GM18519 (cell line): ENCODE data around the gene C11orf98.
"Not testable (repeated sequence)": the region's sequence is repeated elsewhere in the genome, so short reads cannot be mapped to it uniquely, and the experiment has no call there.

Experiments used
- ATAC-seq: cut with Tn5 transposase; IDR thresholded peaks from one replicate; pipeline ENCODE4 v1.9.1; 2021; ENCODE audit warnings: mild to moderate bottlenecking, moderate library complexity; ENCODE audit not compliant: unreplicated experiment, low FRiP score

Gene C11orf98

GRCh38 chr11:62654297-62654696, 10.7 kb downstream of the C11orf98 start:
- ATAC-seq = no peak

- no peak for ATAC-seq
Measured at GRCh38 chr11:62652161-62653006, 12.6 kb downstream of the C11orf98 start.

- ATAC-seq = not testable (repeated sequence)
Measured at GRCh38 chr11:62650283-62650682, 14.7 kb downstream of the C11orf98 start.

- ATAC-seq = no peak
Measured at GRCh38 chr11:62649486-62649885, 15.5 kb downstream of the C11orf98 start.

- no peak for ATAC-seq
Measured at GRCh38 chr11:62648967-62649364, 16.0 kb downstream of the C11orf98 start.

- ATAC-seq = no peak
Measured at GRCh38 chr11:62648185-62648966, 16.6 kb downstream of the C11orf98 start.

GRCh38 chr11:62647609-62648005, 17.4 kb downstream of the C11orf98 start:
- ATAC-seq = no peak

- ATAC-seq = no peak
Measured at GRCh38 chr11:62646825-62647608, 18.0 kb downstream of the C11orf98 start.

GRCh38 chr11:62645946-62646824, 18.8 kb downstream of the C11orf98 start, which contains the start of gene GANAB:
Gene GANAB (minus strand): TSS chr11:62646613. CDS start chr11:62646599, 14 bp downstream.
- ATAC-seq = peak; percentile 74

- no peak for ATAC-seq
Measured at GRCh38 chr11:62645671-62645945, 19.4 kb downstream of the C11orf98 start.

- no peak for ATAC-seq
Measured at GRCh38 chr11:62644220-62644619, 20.8 kb downstream of the C11orf98 start.

- ATAC-seq = no peak
Measured at GRCh38 chr11:62632492-62632891, 32.5 kb downstream of the C11orf98 start.

GRCh38 chr11:62627713-62628112, 37.3 kb downstream of the C11orf98 start:
- ATAC-seq = no peak

- no peak for ATAC-seq
Measured at GRCh38 chr11:62622476-62623089, 42.4 kb downstream of the C11orf98 start.

GRCh38 chr11:62621567-62622470, 43.2 kb downstream of the C11orf98 start, which contains the start of gene B3GAT3:
Gene B3GAT3 (minus strand): TSS chr11:62621986. CDS start chr11:62621947, 39 bp downstream.
- ATAC-seq = peak; percentile 87

- ATAC-seq = no peak
Measured at GRCh38 chr11:62621027-62621566, 43.9 kb downstream of the C11orf98 start.

- not testable (repeated sequence) for ATAC-seq
Measured at GRCh38 chr11:62616957-62617356, 48.1 kb downstream of the C11orf98 start.

GRCh38 chr11:62615521-62615920, 49.5 kb downstream of the C11orf98 start:
- ATAC-seq = no peak
